LNCaP clone FGC (cell line): Measurements from ENCODE around the gene HSF4.

Experiments used
- DNase-seq: peaks from one replicate; pipeline ENCODE4 v3.0.0-alpha.2; 2011; ENCODE audit warnings: low read depth
- H3K4me3 ChIP-seq: 2 replicates; pipeline ENCODE4 v1.5.1; 2011; ENCODE audit warnings: mild to moderate bottlenecking, low read depth, low read length, control low read depth
- TF ChIP-seq, protein P1 (sequence below): IDR thresholded peaks from 2 replicates; pipeline ENCODE4 v1.5.1; 2012; ENCODE audit warnings: mild to moderate bottlenecking; ENCODE audit not compliant: control insufficient read depth, insufficient read depth; ENCODE audit errors: extremely low read depth

HSF4 gene

DNA sequence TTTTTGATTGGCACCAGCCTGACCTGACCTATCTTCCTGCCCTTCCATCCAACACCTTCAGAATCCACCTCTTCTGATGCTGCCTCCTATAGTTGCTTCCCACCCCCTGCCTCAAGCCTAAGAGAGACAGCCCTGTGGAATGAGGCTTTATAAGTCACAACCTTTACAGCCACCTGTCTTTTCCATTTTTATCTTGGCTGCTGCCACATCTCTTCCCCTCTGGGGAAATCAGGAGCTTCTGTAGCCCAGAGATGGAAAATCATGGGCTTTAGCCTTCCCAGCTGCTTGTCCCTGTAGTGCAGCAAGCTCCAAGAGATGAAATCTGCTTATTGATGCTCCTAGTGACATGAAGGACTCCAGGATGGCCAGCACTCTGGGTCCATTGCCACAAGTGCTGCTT, 36.1 kb upstream of the HSF4 start:
- DNase-seq: no peak
- TF ChIP-seq, protein P1, sequence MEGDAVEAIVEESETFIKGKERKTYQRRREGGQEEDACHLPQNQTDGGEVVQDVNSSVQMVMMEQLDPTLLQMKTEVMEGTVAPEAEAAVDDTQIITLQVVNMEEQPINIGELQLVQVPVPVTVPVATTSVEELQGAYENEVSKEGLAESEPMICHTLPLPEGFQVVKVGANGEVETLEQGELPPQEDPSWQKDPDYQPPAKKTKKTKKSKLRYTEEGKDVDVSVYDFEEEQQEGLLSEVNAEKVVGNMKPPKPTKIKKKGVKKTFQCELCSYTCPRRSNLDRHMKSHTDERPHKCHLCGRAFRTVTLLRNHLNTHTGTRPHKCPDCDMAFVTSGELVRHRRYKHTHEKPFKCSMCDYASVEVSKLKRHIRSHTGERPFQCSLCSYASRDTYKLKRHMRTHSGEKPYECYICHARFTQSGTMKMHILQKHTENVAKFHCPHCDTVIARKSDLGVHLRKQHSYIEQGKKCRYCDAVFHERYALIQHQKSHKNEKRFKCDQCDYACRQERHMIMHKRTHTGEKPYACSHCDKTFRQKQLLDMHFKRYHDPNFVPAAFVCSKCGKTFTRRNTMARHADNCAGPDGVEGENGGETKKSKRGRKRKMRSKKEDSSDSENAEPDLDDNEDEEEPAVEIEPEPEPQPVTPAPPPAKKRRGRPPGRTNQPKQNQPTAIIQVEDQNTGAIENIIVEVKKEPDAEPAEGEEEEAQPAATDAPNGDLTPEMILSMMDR: no peak
- no peak overlapping the region for H3K4me3 ChIP-seq

DNA sequence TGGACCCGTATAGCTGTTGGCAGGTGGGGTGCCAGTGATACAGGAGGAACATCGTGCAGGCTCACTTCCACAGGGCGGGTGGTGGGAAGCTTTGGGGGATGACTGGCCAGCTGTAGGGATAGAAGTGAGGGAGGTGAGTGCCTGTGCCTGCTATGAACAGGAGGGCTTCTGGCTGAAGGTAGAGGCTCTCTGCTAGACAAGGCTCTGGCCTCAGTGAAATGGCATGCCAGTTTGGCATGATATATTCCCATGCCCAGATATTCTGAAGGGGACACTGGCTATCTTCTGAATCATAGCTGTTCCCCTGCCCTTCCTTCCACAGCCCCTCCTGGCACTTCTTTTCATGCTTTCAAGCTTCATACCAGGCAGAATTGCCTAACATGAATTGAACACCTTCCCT, 35.7 kb upstream of the HSF4 start:
- TF ChIP-seq, protein P1: no peak
- DNase-seq: no peak
- H3K4me3 ChIP-seq: no peak overlapping the region

DNA sequence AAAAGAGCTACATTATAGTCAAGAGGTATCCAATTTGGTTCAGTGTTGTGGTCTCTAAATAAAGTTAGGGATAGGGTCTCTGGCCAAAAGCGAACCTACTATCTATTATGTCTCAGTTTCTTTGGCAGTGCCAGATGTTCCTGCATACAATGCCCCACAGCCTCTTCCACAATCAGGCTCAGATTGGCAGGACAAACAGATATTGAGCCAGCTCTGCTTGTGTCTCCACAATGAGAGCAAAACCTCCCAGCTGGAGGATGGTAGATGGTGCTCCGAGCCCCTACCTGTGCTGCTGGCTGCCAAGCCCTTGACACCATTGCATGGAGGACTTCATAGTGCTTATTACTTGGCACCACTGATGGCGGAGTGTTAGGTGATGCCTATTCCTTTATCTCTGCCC, 35.1 kb upstream of the HSF4 start:
- DNase-seq: no peak
- no peak overlapping the region for H3K4me3 ChIP-seq
- TF ChIP-seq, protein P1: no peak

GRCh38 chr16:67137605-67138004, 26.9 kb upstream of the HSF4 start:
- no peak overlapping the region for H3K4me3 ChIP-seq
- TF ChIP-seq, protein P1: no peak
- no peak for DNase-seq

- no peak overlapping the region for H3K4me3 ChIP-seq
- DNase-seq: no peak
- TF ChIP-seq, protein P1: no peak
Measured at GRCh38 chr16:67141391-67141790, 23.2 kb upstream of the HSF4 start.

- no peak overlapping the region for H3K4me3 ChIP-seq
- no peak for DNase-seq
- TF ChIP-seq, protein P1: no peak
Measured at GRCh38 chr16:67142342-67142741, 22.2 kb upstream of the HSF4 start.

- TF ChIP-seq, protein P1: no peak
- DNase-seq: no peak
- H3K4me3 ChIP-seq: no peak overlapping the region
Measured at GRCh38 chr16:67144943-67145342, 19.6 kb upstream of the HSF4 start.
